ENCODE measurements around the gene UBALD2. TPM values are rescaled to one million over a fixed set of nuclear protein-coding genes. Genes with fewer than 3 reads are reported as not detected.
A peak's percentile ranks its signal among the peaks of the same experiment; 100 is the strongest.

Gene UBALD2
- total and polyA plus RNA-seq, 2 of the 13 experiments (the other 11 are each of a cell fraction or from before 2014, with no cell fraction given): 3.3 to 89.7 TPM

- WGBS (ENCODE audit: low lambda C conversion rate): 81% methylated on average over 7 of the region's 7 CpGs
- Histone ChIP-seq H2AFZ (ENCODE audit: low read length) (no peak overlapping the region), H3K9me3 (ENCODE audit: low read length) (no peaks in the 10 kb centered on the region), H3K27ac (ENCODE audit: extremely low read length, insufficient read depth, low read length) (no peak overlapping the region), H3K36me3 (replicated peaks in 1 of 2; ENCODE audit: control insufficient read depth in 1 of 2, insufficient read depth in 2 of 2, low read length in 2 of 2) (no peaks in the 10 kb centered on the region), H3K9ac (ENCODE audit: insufficient read depth, low read depth, low read length) (peak overlapping the region; percentile 70; the same call in 1 of the 2 replicates), H3K4me1 (ENCODE audit: insufficient read depth, low read length) (peaks cover 83% of the 10 kb centered on the region), H3K27me3 (ENCODE audit: control insufficient read depth in 1 of 2, insufficient read depth in 2 of 2, low read length in 2 of 2) (no peaks in the 10 kb centered on the region), H4K20me1 (ENCODE audit: insufficient read depth, low read length) (no peaks in the 10 kb centered on the region), H3K79me2 (ENCODE audit: insufficient read depth, low read length) (no peaks in the 10 kb centered on the region), H3K4me3 (replicated peaks in 1 of 3; ENCODE audit: insufficient read depth in 1 of 3, low read depth in 2 of 3, low read length in 3 of 3) (no peak overlapping the region), H3K4me2 (ENCODE audit: low read depth, low read length) (no peak overlapping the region; the same call in 1 of the 2 replicates)
- 0 out of 2 replicates have a peak, but pooled peaks have one; percentile 31 for TF ChIP-seq SPEN (CRISPR knock-in tag; IDR thresholded peaks at IDR 0.05; ENCODE audit: low read depth)
- TF ChIP-seq TRAFD1 (CRISPR knock-in tag; IDR thresholded peaks at IDR 0.05; ENCODE audit: borderline replicate concordance): no peak
- 0 out of 2 replicates have a peak, but pooled peaks have one; percentile 45 for TF ChIP-seq SALL2 (CRISPR knock-in tag; IDR thresholded peaks at IDR 0.05)
- 0 out of 2 replicates have a peak, but pooled peaks have one; percentile 17 for TF ChIP-seq ZFY (CRISPR knock-in tag; IDR thresholded peaks at IDR 0.05)
- peak; percentile 53; the same call in 1 of the 2 replicates for TF ChIP-seq ZBTB38 (CRISPR knock-in tag; IDR thresholded peaks at IDR 0.05)
- ATAC-seq (no peak), FAIRE-seq (no peak), DNase-seq (ENCODE audit: low spot score) (no peak)
- intact Hi-C loops (cut with micrococcal nuclease; ENCODE audit: unreplicated experiment): no loop called here
- ChIA-PET POLR2A (interaction anchor here (2.6 to 3.6 kb wide), 3 partner anchors 8 to 22 kb away, joined by 27 to 40 read pairs (median 32); no protein-coding TSS in a partner anchor), CTCF (ENCODE audit: low intra/inter-chr PET ratio, low total read pairs) (no interaction called here)
- in situ Hi-C loops (cut with HindIII; ENCODE audit: extremely low pct_ligation_motif_present, low pct_unique_long_range_greater_than_20kb): no loop called here
- BruUV-seq (replicated peaks): no TSS peak
Observed at GRCh38 chr17:76260220-76260619, 4.9 kb upstream of the UBALD2 start.

GRCh38 chr17:76260669-76261068 is 4.5 kb upstream of the UBALD2 start:
- Histone ChIP-seq H3K9ac (ENCODE audit: insufficient read depth, low read depth, low read length) (no peak overlapping the region), H3K27ac (ENCODE audit: extremely low read length, insufficient read depth, low read length) (no peak overlapping the region), H3K4me3 (replicated peaks in 1 of 3; ENCODE audit: insufficient read depth in 1 of 3, low read depth in 2 of 3, low read length in 3 of 3) (no peak overlapping the region), H4K20me1 (ENCODE audit: insufficient read depth, low read length) (no peaks in the 10 kb centered on the region), H2AFZ (ENCODE audit: low read length) (no peak overlapping the region), H3K9me3 (ENCODE audit: low read length) (no peaks in the 10 kb centered on the region), H3K79me2 (ENCODE audit: insufficient read depth, low read length) (no peaks in the 10 kb centered on the region), H3K36me3 (replicated peaks in 1 of 2; ENCODE audit: control insufficient read depth in 1 of 2, insufficient read depth in 2 of 2, low read length in 2 of 2) (no peaks in the 10 kb centered on the region), H3K27me3 (ENCODE audit: control insufficient read depth in 1 of 2, insufficient read depth in 2 of 2, low read length in 2 of 2) (no peaks in the 10 kb centered on the region), H3K4me2 (ENCODE audit: low read depth, low read length) (no peak overlapping the region), H3K4me1 (ENCODE audit: insufficient read depth, low read length) (peaks cover 79% of the 10 kb centered on the region)
- in situ Hi-C loops (cut with HindIII; ENCODE audit: extremely low pct_ligation_motif_present, low pct_unique_long_range_greater_than_20kb) (no loop called here), intact Hi-C loops (cut with micrococcal nuclease; ENCODE audit: unreplicated experiment) (no loop called here)
- TF ChIP-seq HOXA7 (CRISPR knock-in tag; IDR thresholded peaks at IDR 0.05) (no peak), ZNF749 (CRISPR knock-in tag; IDR thresholded peaks at IDR 0.05; ENCODE audit: borderline replicate concordance) (no peak), HNF1A (IDR thresholded peaks at IDR 0.05; ENCODE audit: low read depth) (no peak), HNF1A (CRISPR knock-in tag; IDR thresholded peaks at IDR 0.05; ENCODE audit: borderline replicate concordance) (no peak), SCMH1 (CRISPR knock-in tag; IDR thresholded peaks at IDR 0.05; ENCODE audit: borderline replicate concordance) (no peak)
- no TSS peak for BruUV-seq (replicated peaks)
- ATAC-seq (no peak), FAIRE-seq (no peak), DNase-seq (ENCODE audit: low spot score) (no peak)
- ChIA-PET POLR2A (interaction anchor here (2.6 to 3.6 kb wide), 3 partner anchors 8 to 22 kb away, joined by 27 to 40 read pairs (median 32); no protein-coding TSS in a partner anchor), CTCF (ENCODE audit: low intra/inter-chr PET ratio, low total read pairs) (no interaction called here)
- 80% methylated on average over 5 of the region's 5 CpGs for WGBS (ENCODE audit: low lambda C conversion rate)

All from HepG2 (cell line).